HepG2 (cell line): ENCODE data around the gene TMEM258. TPM values are rescaled to one million over a fixed set of nuclear protein-coding genes. Genes with fewer than 3 reads are reported as not detected.

ENCODE experiments used
- ATAC-seq: fragments of 200-7000 bp; cut with Tn5 transposase; 3 replicates; pipeline ENCODE4 v1.9.1; 2020; ENCODE audit warnings: mild to moderate bottlenecking, moderate library complexity
- BruUV-seq: library from RNA; stranded (reverse); fragments of 400-500 nt; replicated peaks from 2 replicates; lab custom pipeline; 2021; lab: Mats Ljungman, UMichigan
- CTCF ChIA-PET: fragments of 300-600 bp; formaldehyde crosslinking; extraction: SDS; loops from one replicate; lab custom pipeline; 2021; ENCODE audit warnings: low total read pairs, inconsistent platforms, low intra/inter-chr PET ratio; lab: Yijun Ruan, JAX
- POLR2A ChIA-PET: fragments of 350-600 bp; sonication (Branson Sonifier 250); formaldehyde crosslinking; loops from one replicate; lab custom pipeline; 2020; ENCODE audit warnings: antibody characterized with exemption, inconsistent platforms; lab: Yijun Ruan, JAX
- DNase-seq: peaks from one replicate; pipeline ENCODE4 v3.0.0-alpha.2; 2015; ENCODE audit warnings: low spot score
- FAIRE-seq: peaks from 3 replicates; lab custom pipeline; 2011; peaks lifted over from hg19 to GRCh38; lab: Jason Lieb, UNC
- H2AFZ ChIP-seq: one replicate; pipeline ENCODE4 v1.6.1; 2011; ENCODE audit warnings: low read length, inconsistent platforms
- H3K27ac ChIP-seq: fragments of 300-600 bp; 3 replicates; pipeline ENCODE4 v1.8.0; 2011; ENCODE audit warnings: mixed run types, mild to moderate bottlenecking, mixed read lengths, low read length, inconsistent platforms; ENCODE audit not compliant: insufficient read depth; ENCODE audit errors: extremely low read length
- H3K27me3 ChIP-seq, 2 experiments: fragments of 200-600 bp in 1 of 2; 2 replicates in 1 of 2; 3 replicates in 1 of 2; pipeline versions ENCODE4 v1.6.0 to v1.8.0; 2011; ENCODE audit warnings: low read length in 2 of 2, mild to moderate bottlenecking in 2 of 2, moderate library complexity in 2 of 2, inconsistent platforms in 1 of 2; ENCODE audit not compliant: insufficient read depth in 2 of 2, control insufficient read depth in 1 of 2
- H3K36me3 ChIP-seq, 2 experiments: fragments of 200-600 bp in 1 of 2; replicated peaks in 1 of 2; 2 replicates in 1 of 2; 3 replicates in 1 of 2; pipeline versions ENCODE4 v1.5.1 to v1.8.0; 2011; ENCODE audit warnings: low read length in 2 of 2, inconsistent platforms in 1 of 2; ENCODE audit not compliant: insufficient read depth in 2 of 2, control insufficient read depth in 1 of 2
- H3K4me1 ChIP-seq: 2 replicates; pipeline ENCODE4 v1.5.1; 2012; ENCODE audit warnings: low read length, inconsistent platforms; ENCODE audit not compliant: insufficient read depth
- H3K4me2 ChIP-seq: 2 replicates; pipeline ENCODE4 v1.6.0; 2011; ENCODE audit warnings: low read depth, low read length, inconsistent platforms
- H3K4me3 ChIP-seq, 3 experiments: fragments of 200-600 bp in 1 of 3; sonication (generic), shearing (Covaris generic) in 1 of 3; replicated peaks in 1 of 3; 2 replicates each; pipeline ENCODE4 v1.5.1; 2011 to 2016; ENCODE audit warnings: low read length in 3 of 3, inconsistent platforms in 2 of 3, low read depth in 2 of 3, mild to moderate bottlenecking in 2 of 3, control low read depth in 1 of 3, mixed read lengths in 1 of 3; ENCODE audit not compliant: insufficient read depth in 1 of 3
- H3K79me2 ChIP-seq: one replicate; pipeline ENCODE4 v1.6.1; 2011; ENCODE audit warnings: low read length, inconsistent platforms; ENCODE audit not compliant: insufficient read depth
- H3K9ac ChIP-seq: 2 replicates; pipeline ENCODE4 v1.6.0; 2011; ENCODE audit warnings: mild to moderate bottlenecking, low read depth, low read length, inconsistent platforms; ENCODE audit not compliant: insufficient read depth
- H3K9me3 ChIP-seq: 2 replicates; pipeline ENCODE4 v1.5.1; 2012; ENCODE audit warnings: mild to moderate bottlenecking, low read length
- H4K20me1 ChIP-seq: 2 replicates; pipeline ENCODE4 v1.6.0; 2011; ENCODE audit warnings: inconsistent platforms, mild to moderate bottlenecking, low read length, moderate library complexity; ENCODE audit not compliant: insufficient read depth
- CAMTA2 ChIP-seq: sonication (generic); formaldehyde crosslinking; IDR thresholded peaks from 2 replicates; pipeline ENCODE4 v1.4.0; 2020; ENCODE audit warnings: mild to moderate bottlenecking, missing genetic modification reagents, borderline replicate concordance
- HNRNPK ChIP-seq: fragments of 200-400 bp; formaldehyde crosslinking; IDR thresholded peaks from 2 replicates; pipeline ENCODE4 v1.6.1; 2018; ENCODE audit warnings: low read length, low read depth, moderate library complexity, mild to moderate bottlenecking; ENCODE audit not compliant: poor library complexity, severe bottlenecking
- JDP2 ChIP-seq: sonication (generic); formaldehyde crosslinking; IDR thresholded peaks from 2 replicates; pipeline ENCODE4 v1.8.1; 2022; ENCODE audit warnings: missing genetic modification reagents, borderline replicate concordance
- MTF2 ChIP-seq: sonication (generic); formaldehyde crosslinking; IDR thresholded peaks from 2 replicates; pipeline ENCODE4 v1.5.0; 2020; ENCODE audit warnings: missing genetic modification reagents, borderline replicate concordance
- RBAK ChIP-seq: sonication (generic); formaldehyde crosslinking; IDR thresholded peaks from 2 replicates; pipeline ENCODE4 v1.5.1; 2020; ENCODE audit warnings: mild to moderate bottlenecking, missing genetic modification reagents
- RBFOX2 ChIP-seq: fragments of 200-400 bp; formaldehyde crosslinking; IDR thresholded peaks from 2 replicates; pipeline ENCODE4 v1.6.1; 2017; ENCODE audit warnings: low read depth, mild to moderate bottlenecking, low read length
- SAFB2 ChIP-seq: sonication (generic); formaldehyde crosslinking; IDR thresholded peaks from 2 replicates; pipeline ENCODE4 v1.5.1; 2020; ENCODE audit warnings: missing genetic modification reagents, low read depth, mild to moderate bottlenecking, borderline replicate concordance
- ZNF709 ChIP-seq: sonication (generic); formaldehyde crosslinking; IDR thresholded peaks from 2 replicates; pipeline ENCODE4 v1.5.0; 2020; ENCODE audit warnings: mild to moderate bottlenecking, missing genetic modification reagents
- ZNF761 ChIP-seq: sonication (generic); formaldehyde crosslinking; conservative IDR thresholded peaks from 2 replicates; pipeline ENCODE4 v1.4.0; 2020; ENCODE audit warnings: mild to moderate bottlenecking, missing genetic modification reagents
- ZNF768 ChIP-seq: sonication (generic); formaldehyde crosslinking; IDR thresholded peaks from 2 replicates; pipeline ENCODE4 v1.4.0; 2020; ENCODE audit warnings: missing genetic modification reagents
- WGBS: methylation state at CpG from one replicate; pipeline ENCODE4 v1.1.6; 2017; ENCODE audit warnings: low lambda C conversion rate; 5-methylcytosine and 5-hydroxymethylcytosine counted together
- in situ Hi-C: cut with HindIII; loops from 2 replicates; pipeline ENCODE4 v1.10.0; 2017; ENCODE audit warnings: low pct_unique_long_range_greater_than_20kb; ENCODE audit not compliant: extremely low pct_ligation_motif_present
- intact Hi-C: fragments of 100-400 bp; cut with micrococcal nuclease; formaldehyde crosslinking; loops from one replicate; pipeline ENCODE4 v1.10.0; 2022; ENCODE audit not compliant: unreplicated experiment
- polyA plus RNA-seq, 8 experiments: library from polyadenylated mRNA; depleted of rRNA in 3 of 8; stranded (reverse) in 7 of 8; unstranded in 1 of 8; fragments of >200 nt; fragmentation: Illumina TruSeq in 4 of 8; extraction: Trizol in 4 of 8; gene quantifications; 2 replicates each; pipeline versions ENCODE4 v1.2.1 to v1.2.3, GENCODE V29; 2011 to 2016; ENCODE audit warnings: low read depth in 4 of 8, missing spikeins in 1 of 8, mixed read lengths in 1 of 8; ENCODE audit not compliant: insufficient read depth in 1 of 8
- total RNA-seq, 5 experiments: library from RNA; depleted of rRNA; stranded (reverse); fragments of >200 nt; fragmentation: Illumina TruSeq; extraction: Trizol; gene quantifications; 2 replicates each; pipeline ENCODE4 v1.2.3, GENCODE V29; 2016; ENCODE audit warnings: low read depth in 1 of 5
- TF ChIP-seq, protein P1 (sequence below): sonication (generic); formaldehyde crosslinking; IDR thresholded peaks from 2 replicates; pipeline ENCODE4 v1.4.0; 2020; ENCODE audit warnings: missing genetic modification reagents
- TF ChIP-seq, protein P2 (sequence below): sonication (generic); formaldehyde crosslinking; IDR thresholded peaks from 2 replicates; pipeline ENCODE4 v1.4.0; 2020; ENCODE audit warnings: low read depth, missing genetic modification reagents

Gene TMEM258
- total and polyA plus RNA-seq, 2 of the 13 experiments (the other 11 are each of a cell fraction or from before 2014, with no cell fraction given), result 175 to 424 TPM

DNA sequence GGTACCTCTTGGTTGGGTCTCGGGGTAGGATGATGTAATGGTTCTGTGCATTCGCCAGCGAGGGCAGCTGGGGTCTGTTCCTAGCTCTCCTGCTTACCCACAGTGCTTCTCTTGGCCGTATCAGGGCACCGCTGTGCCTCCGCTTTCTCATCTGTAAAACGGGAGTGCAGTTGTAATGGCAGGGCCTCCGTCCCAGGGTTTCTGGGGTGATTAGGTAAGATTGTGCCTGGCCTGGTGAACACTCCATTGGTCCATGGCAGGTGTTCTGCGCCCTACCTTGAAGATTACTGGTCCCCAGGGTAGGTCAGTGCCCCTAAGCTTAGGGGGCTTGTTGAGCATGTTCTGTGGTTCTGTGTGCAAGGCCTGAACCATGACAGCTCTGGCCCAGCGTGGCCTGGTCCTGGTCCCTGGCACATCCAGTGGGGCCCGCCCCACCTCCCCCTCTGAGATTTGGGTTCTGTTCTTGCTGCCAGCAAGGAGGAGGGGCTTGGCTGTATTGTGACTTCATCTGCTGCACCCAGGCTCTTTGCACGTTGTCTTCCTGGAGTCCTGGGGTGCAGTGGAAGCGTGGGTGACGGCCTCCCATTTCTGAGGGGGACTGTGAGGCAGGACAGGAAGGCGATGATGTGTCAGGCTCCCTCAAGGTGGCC is 35.1 kb downstream of the TMEM258 start:
- Histone ChIP-seq H3K36me3 (no peaks in the 10 kb centered on the region), H3K4me1 (peaks cover 65% of the 10 kb centered on the region), H3K4me2 (peak overlapping the region; percentile 93), H3K9ac (peak overlapping the region; percentile 89), H3K9me3 (no peaks in the 10 kb centered on the region), H3K4me3 (peak overlapping the region; percentile 21 to 66 (median 32); a peak in 5 of 6 replicates), H3K27me3 (no peaks in the 10 kb centered on the region), H3K79me2 (peaks cover 70% of the 10 kb centered on the region), H3K27ac (peak overlapping the region; percentile 100), H4K20me1 (0 out of 2 replicates have a peak, but pooled peaks cover 2% of the 10 kb centered on the region), H2AFZ (no peak overlapping the region)
- POLR2A ChIA-PET, result interaction anchor here (0.7 to 4.6 kb wide), 13 partner anchors 9 to 217 kb away, joined by 3 to 92 read pairs (median 5); partner anchors contain the start of genes FEN1 and TMEM258
- FAIRE-seq (no peak), DNase-seq (no peak), ATAC-seq (peak; percentile 2)
- BruUV-seq, result no TSS peak
- in situ Hi-C loops (no loop called here), intact Hi-C loops (no loop called here)
- 75% methylated on average over 12 of the region's 15 CpGs for WGBS
- CTCF ChIA-PET, result interaction anchor here (0.9 to 1.2 kb wide), 2 partner anchors 12 to 19 kb away, joined by 3 to 4 read pairs; no protein-coding TSS in a partner anchor
- no peak for TF ChIP-seq JDP2
- 0 out of 2 replicates have a peak, but pooled peaks have one; percentile 4 for TF ChIP-seq RBAK (CRISPR knock-in tag)
- TF ChIP-seq SAFB2, result peak; percentile 26; the same call in 1 of the 2 replicates
- TF ChIP-seq ZNF761 (CRISPR knock-in tag), result no peak; the same call in 1 of the 2 replicates
- TF ChIP-seq MTF2 (CRISPR knock-in tag), result no peak
- TF ChIP-seq, protein P1, sequence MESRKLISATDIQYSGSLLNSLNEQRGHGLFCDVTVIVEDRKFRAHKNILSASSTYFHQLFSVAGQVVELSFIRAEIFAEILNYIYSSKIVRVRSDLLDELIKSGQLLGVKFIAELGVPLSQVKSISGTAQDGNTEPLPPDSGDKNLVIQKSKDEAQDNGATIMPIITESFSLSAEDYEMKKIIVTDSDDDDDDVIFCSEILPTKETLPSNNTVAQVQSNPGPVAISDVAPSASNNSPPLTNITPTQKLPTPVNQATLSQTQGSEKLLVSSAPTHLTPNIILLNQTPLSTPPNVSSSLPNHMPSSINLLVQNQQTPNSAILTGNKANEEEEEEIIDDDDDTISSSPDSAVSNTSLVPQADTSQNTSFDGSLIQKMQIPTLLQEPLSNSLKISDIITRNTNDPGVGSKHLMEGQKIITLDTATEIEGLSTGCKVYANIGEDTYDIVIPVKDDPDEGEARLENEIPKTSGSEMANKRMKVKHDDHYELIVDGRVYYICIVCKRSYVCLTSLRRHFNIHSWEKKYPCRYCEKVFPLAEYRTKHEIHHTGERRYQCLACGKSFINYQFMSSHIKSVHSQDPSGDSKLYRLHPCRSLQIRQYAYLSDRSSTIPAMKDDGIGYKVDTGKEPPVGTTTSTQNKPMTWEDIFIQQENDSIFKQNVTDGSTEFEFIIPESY (CRISPR knock-in tag), result peak; percentile 68; the same call in 1 of the 2 replicates
- TF ChIP-seq ZNF709, result no peak
- TF ChIP-seq HNRNPK, result no peak
- TF ChIP-seq RBFOX2, result no peak
- TF ChIP-seq, protein P2, sequence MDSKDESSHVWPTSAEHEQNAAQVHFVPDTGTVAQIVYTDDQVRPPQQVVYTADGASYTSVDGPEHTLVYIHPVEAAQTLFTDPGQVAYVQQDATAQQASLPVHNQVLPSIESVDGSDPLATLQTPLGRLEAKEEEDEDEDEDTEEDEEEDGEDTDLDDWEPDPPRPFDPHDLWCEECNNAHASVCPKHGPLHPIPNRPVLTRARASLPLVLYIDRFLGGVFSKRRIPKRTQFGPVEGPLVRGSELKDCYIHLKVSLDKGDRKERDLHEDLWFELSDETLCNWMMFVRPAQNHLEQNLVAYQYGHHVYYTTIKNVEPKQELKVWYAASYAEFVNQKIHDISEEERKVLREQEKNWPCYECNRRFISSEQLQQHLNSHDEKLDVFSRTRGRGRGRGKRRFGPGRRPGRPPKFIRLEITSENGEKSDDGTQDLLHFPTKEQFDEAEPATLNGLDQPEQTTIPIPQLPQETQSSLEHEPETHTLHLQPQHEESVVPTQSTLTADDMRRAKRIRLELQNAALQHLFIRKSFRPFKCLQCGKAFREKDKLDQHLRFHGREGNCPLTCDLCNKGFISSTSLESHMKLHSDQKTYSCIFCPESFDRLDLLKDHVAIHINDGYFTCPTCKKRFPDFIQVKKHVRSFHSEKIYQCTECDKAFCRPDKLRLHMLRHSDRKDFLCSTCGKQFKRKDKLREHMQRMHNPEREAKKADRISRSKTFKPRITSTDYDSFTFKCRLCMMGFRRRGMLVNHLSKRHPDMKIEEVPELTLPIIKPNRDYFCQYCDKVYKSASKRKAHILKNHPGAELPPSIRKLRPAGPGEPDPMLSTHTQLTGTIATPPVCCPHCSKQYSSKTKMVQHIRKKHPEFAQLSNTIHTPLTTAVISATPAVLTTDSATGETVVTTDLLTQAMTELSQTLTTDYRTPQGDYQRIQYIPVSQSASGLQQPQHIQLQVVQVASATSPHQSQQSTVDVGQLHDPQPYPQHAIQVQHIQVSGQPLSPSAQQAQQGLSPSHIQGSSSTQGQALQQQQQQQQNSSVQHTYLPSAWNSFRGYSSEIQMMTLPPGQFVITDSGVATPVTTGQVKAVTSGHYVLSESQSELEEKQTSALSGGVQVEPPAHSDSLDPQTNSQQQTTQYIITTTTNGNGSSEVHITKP (CRISPR knock-in tag), result 0 out of 2 replicates have a peak, but pooled peaks have one; percentile 4
- TF ChIP-seq ZNF768 (CRISPR knock-in tag), result no peak
- TF ChIP-seq CAMTA2 (CRISPR knock-in tag), result no peak
